Measurements from ENCODE around the gene C1orf174.

DNA sequence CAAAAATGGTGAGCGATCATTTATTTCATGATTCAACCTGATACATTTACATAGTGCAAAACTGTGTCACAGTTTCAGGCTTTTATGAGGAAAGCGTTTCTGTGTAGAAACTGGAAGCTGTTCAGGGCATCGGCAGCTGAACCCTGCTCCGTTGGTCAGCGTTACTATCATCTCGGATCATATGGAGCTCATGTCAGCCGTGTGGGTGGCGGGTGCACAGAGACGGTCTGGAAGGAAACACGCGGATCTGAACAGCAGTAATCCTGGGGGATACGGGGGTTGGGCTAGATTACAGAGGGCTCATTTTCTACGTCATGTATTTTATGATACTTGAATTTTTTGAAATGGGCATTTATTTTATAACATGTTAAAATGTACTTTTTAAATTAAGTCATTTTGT, 15.1 kb downstream of the C1orf174 start:
- TF ChIP-seq CTCF (conservative IDR thresholded peaks at IDR 0.05; ENCODE audit: low read depth, low read length): no peak
- TF ChIP-seq EZH2 (IDR thresholded peaks at IDR 0.05; ENCODE audit: low read length, unreplicated experiment): no peak
